RPMI8226 (cell line): ENCODE data around the gene PACS2.
"Not testable (repeated sequence)": the region's sequence is repeated elsewhere in the genome, so short reads cannot be mapped to it uniquely, and the experiment has no call there.

ENCODE experiments used
- DNase-seq: peaks from one replicate; pipeline ENCODE4 v3.0.0-alpha.2; 2015

The PACS2 gene

GRCh38 chr14:105333020-105333490, 18.5 kb downstream of the PACS2 start:
- no peak for DNase-seq

GRCh38 chr14:105333613-105334364, 19.2 kb downstream of the PACS2 start:
- no peak for DNase-seq

GRCh38 chr14:105334383-105335230, 20.1 kb downstream of the PACS2 start:
- no peak for DNase-seq

GRCh38 chr14:105335231-105335542, 20.6 kb downstream of the PACS2 start:
- DNase-seq: not testable (repeated sequence)

GRCh38 chr14:105335735-105336476, 21.4 kb downstream of the PACS2 start:
- DNase-seq: no peak

GRCh38 chr14:105336477-105337287, 22.1 kb downstream of the PACS2 start:
- no peak for DNase-seq

- no peak for DNase-seq
Measured at GRCh38 chr14:105337433-105337832, 22.9 kb downstream of the PACS2 start.

GRCh38 chr14:105337966-105338741, 23.6 kb downstream of the PACS2 start:
- DNase-seq: peak; percentile 7

GRCh38 chr14:105340821-105341733, 26.5 kb downstream of the PACS2 start:
- peak; percentile 11 for DNase-seq

- no peak for DNase-seq
Measured at GRCh38 chr14:105343194-105343593, 28.6 kb downstream of the PACS2 start.

- no peak for DNase-seq
Measured at GRCh38 chr14:105346200-105346533, 31.6 kb downstream of the PACS2 start.

GRCh38 chr14:105346876-105347586, 32.5 kb downstream of the PACS2 start:
- DNase-seq: no peak

- DNase-seq: no peak
Measured at GRCh38 chr14:105347587-105347968, 33.0 kb downstream of the PACS2 start.

GRCh38 chr14:105348169-105348944, 33.8 kb downstream of the PACS2 start:
- DNase-seq: no peak

GRCh38 chr14:105348945-105349699, 34.6 kb downstream of the PACS2 start:
- no peak for DNase-seq

GRCh38 chr14:105349992-105350391, 35.4 kb downstream of the PACS2 start:
- no peak for DNase-seq

- no peak for DNase-seq
Measured at GRCh38 chr14:105350450-105351244, 36.1 kb downstream of the PACS2 start.

GRCh38 chr14:105351410-105351809, 36.9 kb downstream of the PACS2 start:
- no peak for DNase-seq
